ENCODE data around the gene INPP5K. TPM values are rescaled to one million over a fixed set of nuclear protein-coding genes. Genes with fewer than 3 reads are reported as not detected.

INPP5K gene
- total RNA-seq, 2 donors from 2014 or later, result 64.9 to 78.1 TPM

GRCh38 chr17:1505586-1505985 lies 10.8 kb downstream of the INPP5K start:
- H3K4me3 ChIP-seq, result no peak overlapping the region

DNA sequence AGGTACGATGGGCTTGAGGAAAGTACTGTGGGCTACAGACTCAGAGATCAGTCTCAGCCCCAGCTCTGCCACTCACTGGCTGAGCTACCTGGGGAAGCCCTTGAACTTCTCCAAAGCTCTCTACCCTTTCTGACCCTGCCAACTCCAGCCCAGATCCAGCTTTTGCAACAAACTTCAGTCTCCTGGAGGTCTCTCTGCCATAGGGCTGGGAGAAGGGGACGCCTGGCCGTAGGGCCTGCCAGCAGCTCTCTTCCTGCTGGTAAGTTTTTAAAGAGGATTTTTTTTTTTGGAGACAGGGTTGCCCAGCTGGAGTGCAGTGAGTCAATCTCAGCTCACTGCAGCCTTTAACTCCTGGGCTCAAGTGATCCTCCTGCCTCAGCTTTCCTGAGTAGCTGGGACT lies 11.5 kb downstream of the INPP5K start:
- H3K4me3 ChIP-seq, result no peak overlapping the region
- TF ChIP-seq, protein P1, sequence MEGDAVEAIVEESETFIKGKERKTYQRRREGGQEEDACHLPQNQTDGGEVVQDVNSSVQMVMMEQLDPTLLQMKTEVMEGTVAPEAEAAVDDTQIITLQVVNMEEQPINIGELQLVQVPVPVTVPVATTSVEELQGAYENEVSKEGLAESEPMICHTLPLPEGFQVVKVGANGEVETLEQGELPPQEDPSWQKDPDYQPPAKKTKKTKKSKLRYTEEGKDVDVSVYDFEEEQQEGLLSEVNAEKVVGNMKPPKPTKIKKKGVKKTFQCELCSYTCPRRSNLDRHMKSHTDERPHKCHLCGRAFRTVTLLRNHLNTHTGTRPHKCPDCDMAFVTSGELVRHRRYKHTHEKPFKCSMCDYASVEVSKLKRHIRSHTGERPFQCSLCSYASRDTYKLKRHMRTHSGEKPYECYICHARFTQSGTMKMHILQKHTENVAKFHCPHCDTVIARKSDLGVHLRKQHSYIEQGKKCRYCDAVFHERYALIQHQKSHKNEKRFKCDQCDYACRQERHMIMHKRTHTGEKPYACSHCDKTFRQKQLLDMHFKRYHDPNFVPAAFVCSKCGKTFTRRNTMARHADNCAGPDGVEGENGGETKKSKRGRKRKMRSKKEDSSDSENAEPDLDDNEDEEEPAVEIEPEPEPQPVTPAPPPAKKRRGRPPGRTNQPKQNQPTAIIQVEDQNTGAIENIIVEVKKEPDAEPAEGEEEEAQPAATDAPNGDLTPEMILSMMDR (IDR thresholded peaks at IDR 0.05), result no peak
- no peak for DNase-seq (ENCODE audit: low spot score)
- H3K27me3 ChIP-seq, result no peaks in the 10 kb centered on the region
- H3K36me3 ChIP-seq, result peaks cover 30% of the 10 kb centered on the region
- peaks cover 0 to 61% of the 10 kb centered on the region in 2 donors for H3K4me1 ChIP-seq
- H3K27ac ChIP-seq, result peak overlapping the region; percentile 81 to 84
- H3K9me3 ChIP-seq, result no peaks in the 10 kb centered on the region

More at GRCh38 chr17:1505586-1505985, 10.8 kb downstream of the INPP5K start:
- no peak for DNase-seq (ENCODE audit: low spot score)
- TF ChIP-seq, protein P1 (IDR thresholded peaks at IDR 0.05), result no peak
- no peaks in the 10 kb centered on the region for H3K27me3 ChIP-seq
- peak overlapping the region; percentile 81 to 84 for H3K27ac ChIP-seq
- no peaks in the 10 kb centered on the region for H3K9me3 ChIP-seq
- H3K36me3 ChIP-seq, result peaks cover 30% of the 10 kb centered on the region
- H3K4me1 ChIP-seq, result peaks cover 0 to 65% of the 10 kb centered on the region in 2 donors

DNA sequence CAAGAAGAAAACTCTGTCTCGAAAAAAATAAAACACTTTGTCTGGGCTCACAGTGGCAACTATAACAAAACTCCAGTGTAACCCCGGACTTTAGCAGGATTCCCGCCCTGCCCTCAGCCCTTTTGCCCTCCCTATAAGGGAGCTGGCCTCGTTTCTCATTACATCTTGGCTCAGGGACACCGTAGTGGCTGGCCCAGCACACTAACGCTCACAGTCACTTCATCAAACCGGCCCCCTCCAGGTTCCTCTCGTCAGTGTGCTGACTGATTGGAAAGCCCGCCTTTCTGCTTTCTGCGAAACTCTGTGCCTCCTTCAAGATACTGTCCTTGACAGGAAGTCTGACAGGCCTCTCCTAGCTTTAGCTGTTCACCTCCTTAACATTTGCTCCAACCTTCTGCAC lies 12.7 kb downstream of the INPP5K start:
- H3K4me3 ChIP-seq, result no peak overlapping the region
- no peaks in the 10 kb centered on the region for H3K27me3 ChIP-seq
- H3K4me1 ChIP-seq, result peaks cover 0 to 59% of the 10 kb centered on the region in 2 donors
- TF ChIP-seq, protein P1 (IDR thresholded peaks at IDR 0.05), result no peak
- DNase-seq (ENCODE audit: low spot score), result no peak
- no peaks in the 10 kb centered on the region for H3K9me3 ChIP-seq
- H3K27ac ChIP-seq, result no peak overlapping the region
- peaks cover 19% of the 10 kb centered on the region for H3K36me3 ChIP-seq

- Histone ChIP-seq H3K4me1 (peaks cover 0 to 62% of the 10 kb centered on the region in 2 donors), H3K36me3 (peaks cover 8% of the 10 kb centered on the region), H3K27ac (no peak overlapping the region), H3K27me3 (no peaks in the 10 kb centered on the region), H3K9me3 (no peaks in the 10 kb centered on the region), H3K4me3 (no peak overlapping the region)
- no peak for DNase-seq (ENCODE audit: low spot score)
- TF ChIP-seq, protein P1 (IDR thresholded peaks at IDR 0.05), result no peak
Measured at GRCh38 chr17:1498869-1499268, 17.5 kb downstream of the INPP5K start.

DNA sequence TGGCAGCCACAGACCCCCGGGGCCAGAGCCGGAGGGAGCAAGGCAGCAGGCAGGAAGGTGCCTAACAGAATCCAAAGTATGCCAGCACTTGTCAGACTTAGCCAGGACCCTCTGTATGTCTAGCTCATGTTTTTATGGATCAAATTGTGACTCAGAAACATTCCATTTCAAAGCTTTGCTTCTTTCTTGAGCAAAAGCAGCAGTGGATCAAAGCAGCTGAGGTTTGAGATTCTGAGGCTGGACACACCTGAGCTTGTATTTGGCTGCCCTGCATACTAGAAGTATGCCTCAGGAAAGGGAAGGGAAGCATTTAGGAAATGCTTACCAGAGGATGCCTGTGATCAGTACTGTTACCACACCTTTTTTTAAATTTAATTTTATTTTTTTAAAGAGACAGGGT lies 18.2 kb downstream of the INPP5K start:
- no peak overlapping the region for H3K4me3 ChIP-seq
- no peak overlapping the region for H3K27ac ChIP-seq
- H3K4me1 ChIP-seq, result peaks cover 0 to 64% of the 10 kb centered on the region in 2 donors
- TF ChIP-seq, protein P1 (IDR thresholded peaks at IDR 0.05), result no peak
- DNase-seq (ENCODE audit: low spot score), result no peak
- no peaks in the 10 kb centered on the region for H3K27me3 ChIP-seq
- peaks cover 8% of the 10 kb centered on the region for H3K36me3 ChIP-seq
- H3K9me3 ChIP-seq, result no peaks in the 10 kb centered on the region

DNA sequence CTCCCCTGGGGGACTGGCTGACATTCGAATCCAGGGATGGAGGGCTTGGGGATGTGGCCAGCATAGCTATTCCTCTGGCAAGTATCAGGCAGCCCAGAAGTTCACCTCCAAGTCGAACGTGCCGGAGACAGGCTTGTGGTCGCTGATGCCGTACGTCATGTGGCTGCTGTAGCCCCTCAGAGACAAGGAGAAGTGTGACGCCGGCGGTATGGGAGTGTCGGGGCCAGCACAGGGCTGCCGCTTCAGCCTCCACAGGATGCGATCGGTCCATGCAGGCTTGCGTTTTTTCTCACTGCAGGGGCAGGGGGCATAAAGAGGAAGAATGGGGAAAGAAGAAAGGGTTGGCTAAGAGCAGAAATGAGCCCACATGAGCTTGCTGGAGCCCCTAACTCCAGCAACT lies 18.6 kb downstream of the INPP5K start:
- Histone ChIP-seq H3K27ac (no peak overlapping the region), H3K36me3 (peaks cover 8% of the 10 kb centered on the region), H3K9me3 (no peaks in the 10 kb centered on the region), H3K4me3 (no peak overlapping the region), H3K27me3 (no peaks in the 10 kb centered on the region), H3K4me1 (peaks cover 0 to 68% of the 10 kb centered on the region in 2 donors)
- no peak for DNase-seq (ENCODE audit: low spot score)
- TF ChIP-seq, protein P1 (IDR thresholded peaks at IDR 0.05), result no peak
